Left ventricle myocardium inferior (tissue), 1 donor: ENCODE results near the gene PHETA2. TPM values are rescaled to one million over a fixed set of nuclear protein-coding genes. Genes with fewer than 3 reads are reported as not detected.
"Not testable (repeated sequence)": the region's sequence is repeated elsewhere in the genome, so short reads cannot be mapped to it uniquely, and the experiment has no call there.

ENCODE experiments used
- DNase-seq: peaks from one replicate; pipeline ENCODE4 v3.0.0-alpha.2; 2020
- H3K27ac ChIP-seq: fragments of 200-600 bp; replicated peaks from 2 replicates; pipeline ENCODE4 v1.8.0; 2021
- H3K27me3 ChIP-seq: fragments of 200-600 bp; 2 replicates; pipeline ENCODE4 v1.8.0; 2021; ENCODE audit warnings: low read depth
- H3K36me3 ChIP-seq: fragments of 200-600 bp; 2 replicates; pipeline ENCODE4 v1.8.0; 2021
- H3K4me1 ChIP-seq: fragments of 200-600 bp; 2 replicates; pipeline ENCODE4 v1.8.0; 2021
- H3K4me3 ChIP-seq: fragments of 200-600 bp; 2 replicates; pipeline ENCODE4 v1.8.0; 2021; ENCODE audit warnings: mild to moderate bottlenecking, moderate library complexity
- H3K9me3 ChIP-seq: fragments of 200-600 bp; replicated peaks from 2 replicates; pipeline ENCODE4 v1.8.0; 2021
- intact Hi-C: fragments of 100-400 bp; cut with micrococcal nuclease; formaldehyde crosslinking; loops from one replicate; pipeline ENCODE4 v1.11.0; 2022
- total RNA-seq: library from RNA; stranded (reverse); fragmentation: NEBNext Ultra II Directional; extraction: Animal tissue kit (Norgen Biotek cat#: 25700); gene quantifications from one replicate; pipeline ENCODE4 v1.2.1, GENCODE V29; 2021
- TF ChIP-seq, protein P1 (sequence below): fragments of 200-600 bp; IDR thresholded peaks from 2 replicates; pipeline ENCODE4 v1.8.0; 2021; ENCODE audit warnings: antibody characterized with exemption, mild to moderate bottlenecking, borderline replicate concordance
- donor health status: DM: no; HTN: yes; CAD: no; lungs with severe emphysema.

The PHETA2 gene
- total RNA-seq, 1 donor from 2014 or later = 3.4 TPM

DNA sequence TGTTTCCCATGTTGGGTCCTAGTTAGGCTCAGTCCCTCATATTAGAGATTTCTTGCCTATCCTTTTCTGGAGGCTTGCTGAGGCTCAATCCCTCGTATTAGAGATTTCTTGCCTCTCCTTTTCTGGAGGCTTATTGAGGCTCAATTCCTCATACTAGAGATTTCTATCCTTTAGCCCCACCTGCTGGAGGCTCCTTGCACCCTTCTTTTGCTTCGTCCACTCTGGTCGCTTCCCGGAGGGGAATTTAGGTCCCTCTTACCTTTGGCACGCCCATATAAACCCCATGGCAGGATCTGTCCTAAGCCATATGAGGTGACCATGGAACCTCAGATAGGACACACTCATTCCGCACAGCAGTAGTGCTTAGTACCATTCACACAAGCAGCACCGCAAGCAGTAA lies 40.7 kb downstream of the PHETA2 start:
- Histone ChIP-seq H3K27me3 (no peaks in the 10 kb centered on the region), H3K4me3 (no peak overlapping the region), H3K9me3 (peaks cover 21% of the 10 kb centered on the region), H3K4me1 (no peaks in the 10 kb centered on the region), H3K36me3 (peaks cover 8% of the 10 kb centered on the region), H3K27ac (no peak overlapping the region)
- intact Hi-C loops = no loop called here
- DNase-seq = no peak
- TF ChIP-seq, protein P1, sequence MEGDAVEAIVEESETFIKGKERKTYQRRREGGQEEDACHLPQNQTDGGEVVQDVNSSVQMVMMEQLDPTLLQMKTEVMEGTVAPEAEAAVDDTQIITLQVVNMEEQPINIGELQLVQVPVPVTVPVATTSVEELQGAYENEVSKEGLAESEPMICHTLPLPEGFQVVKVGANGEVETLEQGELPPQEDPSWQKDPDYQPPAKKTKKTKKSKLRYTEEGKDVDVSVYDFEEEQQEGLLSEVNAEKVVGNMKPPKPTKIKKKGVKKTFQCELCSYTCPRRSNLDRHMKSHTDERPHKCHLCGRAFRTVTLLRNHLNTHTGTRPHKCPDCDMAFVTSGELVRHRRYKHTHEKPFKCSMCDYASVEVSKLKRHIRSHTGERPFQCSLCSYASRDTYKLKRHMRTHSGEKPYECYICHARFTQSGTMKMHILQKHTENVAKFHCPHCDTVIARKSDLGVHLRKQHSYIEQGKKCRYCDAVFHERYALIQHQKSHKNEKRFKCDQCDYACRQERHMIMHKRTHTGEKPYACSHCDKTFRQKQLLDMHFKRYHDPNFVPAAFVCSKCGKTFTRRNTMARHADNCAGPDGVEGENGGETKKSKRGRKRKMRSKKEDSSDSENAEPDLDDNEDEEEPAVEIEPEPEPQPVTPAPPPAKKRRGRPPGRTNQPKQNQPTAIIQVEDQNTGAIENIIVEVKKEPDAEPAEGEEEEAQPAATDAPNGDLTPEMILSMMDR = peak; percentile 45

GRCh38 chr22:42115420-42115830 lies 41.4 kb downstream of the PHETA2 start:
- H3K4me1 ChIP-seq, H3K36me3 ChIP-seq, H3K4me3 ChIP-seq, H3K27me3 ChIP-seq, intact Hi-C loops, DNase-seq, H3K27ac ChIP-seq: not testable (repeated sequence)
- peaks cover 21% of the 10 kb centered on the region for H3K9me3 ChIP-seq

- DNase-seq = no peak
- no peak overlapping the region for H3K27ac ChIP-seq
- no peaks in the 10 kb centered on the region for H3K4me1 ChIP-seq
- no peak overlapping the region for H3K4me3 ChIP-seq
- no peaks in the 10 kb centered on the region for H3K27me3 ChIP-seq
- intact Hi-C loops = no loop called here
- peaks cover 21% of the 10 kb centered on the region for H3K9me3 ChIP-seq
- peaks cover 8% of the 10 kb centered on the region for H3K36me3 ChIP-seq
- TF ChIP-seq, protein P1 = no peak
These were observed 42.9 kb downstream of the PHETA2 start for GRCh38 chr22:42116848-42117424.

- intact Hi-C loops, DNase-seq, H3K27ac ChIP-seq, H3K27me3 ChIP-seq, H3K36me3 ChIP-seq, H3K9me3 ChIP-seq, H3K4me3 ChIP-seq, H3K4me1 ChIP-seq: not testable (repeated sequence)
These were observed 46.4 kb downstream of the PHETA2 start for GRCh38 chr22:42120231-42121021.

DNA sequence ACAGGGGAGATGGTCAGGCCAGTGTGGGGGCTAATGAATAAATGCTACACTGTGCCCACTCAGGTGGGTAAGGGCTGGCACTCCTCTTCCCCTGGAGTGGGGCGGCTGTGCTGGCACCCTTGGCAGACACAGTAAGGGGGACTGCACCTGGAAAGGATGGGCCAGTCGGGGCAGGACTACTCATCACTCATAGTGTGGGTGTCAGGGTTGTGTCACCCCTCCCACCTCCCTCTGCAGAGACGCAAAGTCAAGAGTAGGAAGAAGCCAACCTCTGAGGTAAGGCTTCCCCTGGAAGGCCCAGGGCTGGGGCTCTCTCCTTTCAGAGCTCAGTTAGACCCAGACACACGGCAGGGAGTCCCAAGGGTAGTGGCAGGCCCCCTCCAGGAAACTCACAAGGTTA lies 49.5 kb downstream of the PHETA2 start:
- H3K36me3 ChIP-seq, intact Hi-C loops, H3K27me3 ChIP-seq, H3K27ac ChIP-seq, H3K4me3 ChIP-seq, DNase-seq, H3K9me3 ChIP-seq, H3K4me1 ChIP-seq: not testable (repeated sequence)

DNA sequence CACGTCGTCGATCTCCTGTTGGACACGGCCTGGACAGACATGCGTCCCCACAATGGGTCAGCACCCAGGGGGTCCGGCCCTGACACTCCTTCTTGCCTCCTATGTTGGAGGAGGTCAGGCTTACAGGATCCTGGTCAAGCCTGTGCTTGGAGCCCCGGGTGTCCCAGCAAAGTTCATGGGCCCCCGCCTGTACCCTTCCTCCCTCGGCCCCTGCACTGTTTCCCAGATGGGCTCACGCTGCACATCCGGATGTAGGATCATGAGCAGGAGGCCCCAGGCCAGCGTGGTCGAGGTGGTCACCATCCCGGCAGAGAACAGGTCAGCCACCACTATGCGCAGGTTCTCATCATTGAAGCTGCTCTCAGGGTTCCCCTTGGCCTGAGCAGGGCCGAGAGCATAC lies 53.6 kb downstream of the PHETA2 start:
- TF ChIP-seq, protein P1 = no peak
- Histone ChIP-seq H3K4me3 (no peak overlapping the region), H3K27ac (no peak overlapping the region), H3K27me3 (no peaks in the 10 kb centered on the region), H3K9me3 (no peaks in the 10 kb centered on the region), H3K36me3 (no peaks in the 10 kb centered on the region), H3K4me1 (no peaks in the 10 kb centered on the region)
- intact Hi-C loops = no loop called here
- no peak for DNase-seq

DNA sequence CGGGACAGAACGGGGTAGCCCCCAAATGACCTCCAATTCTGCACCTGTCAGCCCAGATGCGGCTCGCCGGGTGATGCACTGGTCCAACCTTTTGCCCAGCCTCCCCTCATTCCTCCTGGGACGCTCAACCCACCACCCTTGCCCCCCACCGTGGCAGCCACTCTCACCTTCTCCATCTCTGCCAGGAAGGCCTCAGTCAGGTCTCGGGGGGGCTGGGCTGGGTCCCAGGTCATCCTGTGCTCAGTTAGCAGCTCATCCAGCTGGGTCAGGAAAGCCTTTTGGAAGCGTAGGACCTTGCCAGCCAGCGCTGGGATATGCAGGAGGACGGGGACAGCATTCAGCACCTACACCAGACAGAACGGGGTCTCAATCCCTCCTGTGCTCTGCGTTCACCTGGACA lies 54.0 kb downstream of the PHETA2 start:
- H3K4me3 ChIP-seq, H3K27me3 ChIP-seq, intact Hi-C loops, H3K4me1 ChIP-seq, H3K36me3 ChIP-seq, H3K9me3 ChIP-seq, H3K27ac ChIP-seq, DNase-seq: not testable (repeated sequence)

Other genes starting within 250 kb of the PHETA2 start
- gene SREBF2, start 241.1 kb upstream of the PHETA2 start, total RNA-seq = 74.5 TPM
- gene SHISA8, start 159.2 kb upstream of the PHETA2 start, total RNA-seq = 2.2 TPM
- 0.55 TPM for gene TNFRSF13C, start 147.4 kb upstream of the PHETA2 start, total RNA-seq
- 0.47 TPM for gene CENPM, start 127.1 kb upstream of the PHETA2 start, total RNA-seq
- not detected for gene SEPTIN3, start 104.8 kb upstream of the PHETA2 start, total RNA-seq
- gene WBP2NL, start 75.5 kb upstream of the PHETA2 start, total RNA-seq = 0.22 TPM
- 11.7 TPM for gene NAGA, start 3.4 kb upstream of the PHETA2 start, total RNA-seq
- gene SMDT1, start 5.5 kb downstream of the PHETA2 start, total RNA-seq = 153 TPM
- gene NDUFA6, start 16.5 kb downstream of the PHETA2 start, total RNA-seq = 270 TPM
- gene CYP2D6, start 56.6 kb downstream of the PHETA2 start, total RNA-seq = 0.16 TPM
- 17.2 TPM for gene TCF20, start 196.4 kb downstream of the PHETA2 start, total RNA-seq